GM23248 (cell line): ENCODE measurements around the gene LRBA. TPM values are rescaled to one million over a fixed set of nuclear protein-coding genes. Genes with fewer than 3 reads are reported as not detected.
A peak's percentile ranks its signal among the peaks of the same experiment; 100 is the strongest.

Experiments used
- DNase-seq: peaks from one replicate; pipeline ENCODE4 v3.0.0-alpha.2; 2015
- H2AFZ ChIP-seq: fragments of 200-600 bp; sonication (generic); 2 replicates; pipeline ENCODE4 v1.6.1; 2016; ENCODE audit warnings: antibody characterized with exemption
- H3F3A ChIP-seq: fragments of 200-600 bp; sonication (generic); 2 replicates; pipeline ENCODE4 v1.6.1; 2016; ENCODE audit warnings: mild to moderate bottlenecking, antibody characterized with exemption, mixed run types; ENCODE audit not compliant: insufficient read depth
- H3K27ac ChIP-seq: fragments of 200-600 bp; sonication (generic); 2 replicates; pipeline ENCODE4 v1.5.1; 2016; ENCODE audit warnings: mild to moderate bottlenecking
- H3K27me3 ChIP-seq: fragments of 200-600 bp; sonication (generic); replicated peaks from 2 replicates; pipeline ENCODE4 v1.6.1; 2016; ENCODE audit warnings: mild to moderate bottlenecking; ENCODE audit not compliant: insufficient read depth
- H3K36me3 ChIP-seq: fragments of 200-600 bp; sonication (generic); 2 replicates; pipeline ENCODE4 v1.6.1; 2016; ENCODE audit warnings: low read depth, mild to moderate bottlenecking
- H3K4me1 ChIP-seq: fragments of 200-600 bp; sonication (generic); 2 replicates; pipeline ENCODE4 v1.6.1; 2016; ENCODE audit warnings: mild to moderate bottlenecking; ENCODE audit not compliant: insufficient read depth
- H3K4me2 ChIP-seq: fragments of 200-600 bp; sonication (generic); one replicate; pipeline ENCODE4 v1.6.1; 2016; ENCODE audit warnings: mild to moderate bottlenecking; ENCODE audit not compliant: unreplicated experiment
- H3K4me3 ChIP-seq: fragments of 200-600 bp; sonication (generic); 2 replicates; pipeline ENCODE4 v1.5.1; 2016; ENCODE audit warnings: mild to moderate bottlenecking
- H3K79me2 ChIP-seq: fragments of 200-600 bp; sonication (generic); 2 replicates; pipeline ENCODE4 v1.6.1; 2016; ENCODE audit warnings: mild to moderate bottlenecking; ENCODE audit not compliant: insufficient read depth
- H3K9ac ChIP-seq: fragments of 200-600 bp; sonication (generic); 2 replicates; pipeline ENCODE4 v1.6.1; 2016; ENCODE audit warnings: mild to moderate bottlenecking
- H3K9me2 ChIP-seq: fragments of 200-600 bp; sonication (generic); 2 replicates; pipeline ENCODE4 v1.6.1; 2016; ENCODE audit warnings: mixed run types, mild to moderate bottlenecking, moderate library complexity; ENCODE audit not compliant: insufficient read depth
- H3K9me3 ChIP-seq: fragments of 200-600 bp; sonication (generic); one replicate; pipeline ENCODE4 v1.6.1; 2017; ENCODE audit warnings: low read depth
- H4K20me1 ChIP-seq: fragments of 200-600 bp; sonication (generic); 2 replicates; pipeline ENCODE4 v1.6.0; 2016; ENCODE audit not compliant: insufficient read depth
- EZH2 ChIP-seq: fragments of 200-600 bp; sonication (generic); IDR thresholded peaks from 2 replicates; pipeline ENCODE4 v1.6.1; 2018; ENCODE audit warnings: antibody characterized with exemption, mild to moderate bottlenecking; ENCODE audit not compliant: insufficient read depth, poor library complexity, severe bottlenecking
- EZH2phosphoT487 ChIP-seq: fragments of 200-600 bp; sonication (generic); IDR thresholded peaks from 2 replicates; pipeline ENCODE4 v1.6.1; 2018; ENCODE audit warnings: antibody characterized with exemption, moderate library complexity, mild to moderate bottlenecking, low read depth; ENCODE audit not compliant: insufficient read depth
- WGBS, 2 experiments: methylation state at CpG; one replicate each; pipeline ENCODE4 v1.1.6; 2015 to 2017; ENCODE audit warnings: low lambda C conversion rate in 2 of 2, low coverage in 1 of 2; ENCODE audit errors: missing lambda C conversion rate in 2 of 2; 5-methylcytosine and 5-hydroxymethylcytosine counted together
- in situ Hi-C: fragments of 300-500 bp; cut with MboI; formaldehyde crosslinking; loops from 2 replicates; pipeline ENCODE4 v1.15.0; 2020
- polyA plus RNA-seq: library from polyadenylated mRNA; unstranded; fragments of >200 nt; fragmentation: Nextera tagmentation; extraction: Ambion mirVana; gene quantifications from 2 replicates; pipeline ENCODE4 v1.2.1, GENCODE V29; 2016
- total RNA-seq: library from RNA; depleted of rRNA; stranded (reverse); fragments of >200 nt; shearing (Covaris generic); gene quantifications from 2 replicates; pipeline ENCODE4 v1.2.3, GENCODE V29; 2014

LRBA gene
- total and polyA plus RNA-seq, 2 experiments from 2014 or later = 6.6 to 17.8 TPM

DNA sequence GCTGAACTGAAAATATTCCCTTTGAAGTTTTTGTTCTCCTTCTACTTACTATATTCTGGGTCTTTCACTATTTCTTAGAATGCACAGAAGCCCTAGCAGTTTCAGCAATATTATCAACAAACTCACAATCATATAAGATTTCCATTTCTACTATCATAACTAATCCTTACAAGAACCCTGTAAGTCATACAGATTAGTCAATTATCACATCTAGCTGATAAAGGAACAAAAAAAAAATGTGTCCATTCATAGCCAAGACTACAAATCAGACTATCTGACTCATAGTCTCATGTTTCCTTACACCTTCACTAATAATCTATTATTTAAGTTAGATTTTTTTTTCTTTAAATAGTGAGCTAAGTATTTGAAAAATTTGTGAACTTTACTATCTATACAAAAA is 72.5 kb downstream of the LRBA start:
- Histone ChIP-seq H3K9me3 (no peaks in the 10 kb centered on the region), H3K4me1 (no peaks in the 10 kb centered on the region), H3F3A (no peaks in the 10 kb centered on the region), H2AFZ (no peak overlapping the region), H4K20me1 (no peaks in the 10 kb centered on the region), H3K79me2 (no peaks in the 10 kb centered on the region), H3K4me3 (no peak overlapping the region), H3K36me3 (no peaks in the 10 kb centered on the region), H3K9ac (no peak overlapping the region), H3K4me2 (no peak overlapping the region), H3K27ac (no peak overlapping the region), H3K9me2 (no peaks in the 10 kb centered on the region), H3K27me3 (no peaks in the 10 kb centered on the region)
- DNase-seq = no peak
- TF ChIP-seq EZH2phosphoT487 (no peak), EZH2 (no peak)
- in situ Hi-C loops = no loop called here

DNA sequence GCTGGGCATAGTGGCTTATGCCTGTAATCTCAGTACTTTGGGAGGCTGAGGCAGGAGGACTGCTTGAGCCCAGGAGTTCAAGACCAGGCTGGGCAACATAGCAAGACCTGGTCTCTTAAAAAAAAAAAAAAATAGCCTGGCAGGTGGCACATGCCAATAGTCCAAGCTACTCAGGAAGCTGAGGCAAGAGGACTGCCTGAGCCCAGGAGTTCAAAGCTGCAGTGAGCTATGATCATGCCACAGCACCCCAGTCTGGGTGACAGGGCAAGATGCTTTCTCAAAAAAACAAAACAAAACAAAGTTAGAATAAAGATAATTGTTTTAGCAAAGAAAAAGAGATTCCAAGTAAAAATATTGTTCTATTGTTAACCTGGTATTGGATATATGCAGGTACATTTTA is 75.0 kb downstream of the LRBA start:
- TF ChIP-seq EZH2phosphoT487 (no peak), EZH2 (no peak)
- Histone ChIP-seq H3K27ac (no peak overlapping the region), H2AFZ (no peak overlapping the region), H4K20me1 (no peaks in the 10 kb centered on the region), H3F3A (no peaks in the 10 kb centered on the region), H3K9me2 (no peaks in the 10 kb centered on the region), H3K4me1 (no peaks in the 10 kb centered on the region), H3K36me3 (no peaks in the 10 kb centered on the region), H3K9ac (no peak overlapping the region), H3K79me2 (no peaks in the 10 kb centered on the region), H3K4me2 (no peak overlapping the region), H3K4me3 (no peak overlapping the region), H3K9me3 (no peaks in the 10 kb centered on the region), H3K27me3 (no peaks in the 10 kb centered on the region)
- in situ Hi-C loops = no loop called here
- DNase-seq = no peak

DNA sequence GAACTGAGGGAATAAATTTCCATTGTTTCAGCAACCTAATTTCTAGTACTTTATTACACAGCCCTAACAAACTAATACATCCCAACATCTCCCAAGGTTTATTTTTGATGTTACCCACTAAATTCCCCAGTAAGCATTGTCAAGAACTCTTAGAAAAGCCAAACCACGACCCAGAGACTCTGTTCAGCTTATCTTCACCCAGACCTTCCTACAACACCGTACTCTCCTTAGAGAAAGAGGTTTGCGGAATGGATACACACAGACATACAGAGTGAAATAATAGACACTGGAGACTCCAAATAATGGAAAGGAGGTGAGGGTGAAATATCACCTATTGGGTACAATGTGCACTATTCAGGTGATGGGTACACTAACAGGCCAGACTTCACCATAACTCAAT is 75.6 kb downstream of the LRBA start:
- Histone ChIP-seq H3K4me1 (no peaks in the 10 kb centered on the region), H3K79me2 (no peaks in the 10 kb centered on the region), H3K27me3 (no peaks in the 10 kb centered on the region), H3K4me3 (no peak overlapping the region), H3K9me2 (no peaks in the 10 kb centered on the region), H3K9me3 (no peaks in the 10 kb centered on the region), H3F3A (no peaks in the 10 kb centered on the region), H4K20me1 (no peaks in the 10 kb centered on the region), H3K9ac (no peak overlapping the region), H2AFZ (no peak overlapping the region), H3K27ac (no peak overlapping the region), H3K4me2 (no peak overlapping the region), H3K36me3 (no peaks in the 10 kb centered on the region)
- in situ Hi-C loops = no loop called here
- WGBS, 2 experiments = 95 to 97% methylated on average over 3 of the region's 3 CpGs
- TF ChIP-seq EZH2 = no peak
- no peak for TF ChIP-seq EZH2phosphoT487
- no peak for DNase-seq

- Histone ChIP-seq H4K20me1 (no peaks in the 10 kb centered on the region), H3K9me3 (no peaks in the 10 kb centered on the region), H3K36me3 (no peaks in the 10 kb centered on the region), H3K27ac (no peak overlapping the region), H3K4me2 (no peak overlapping the region), H3K9me2 (no peaks in the 10 kb centered on the region), H3K4me3 (no peak overlapping the region), H3F3A (no peaks in the 10 kb centered on the region), H3K9ac (no peak overlapping the region), H3K4me1 (no peaks in the 10 kb centered on the region), H3K79me2 (no peaks in the 10 kb centered on the region), H2AFZ (no peak overlapping the region), H3K27me3 (no peaks in the 10 kb centered on the region)
- TF ChIP-seq EZH2phosphoT487 (no peak), EZH2 (no peak)
- 21% methylated on average over 1 of the region's 1 CpG for WGBS, 2 experiments
- in situ Hi-C loops = no loop called here
- peak; percentile 8 for DNase-seq
These were observed 76.1 kb downstream of the LRBA start for GRCh38 chr4:150938873-150939499.

GRCh38 chr4:150938417-150938816 is 76.7 kb downstream of the LRBA start:
- no peak overlapping the region for H3K4me3 ChIP-seq
- no peaks in the 10 kb centered on the region for H3K9me2 ChIP-seq
- no peak overlapping the region for H3K4me2 ChIP-seq
- H3F3A ChIP-seq = no peaks in the 10 kb centered on the region
- in situ Hi-C loops = no loop called here
- no peaks in the 10 kb centered on the region for H3K9me3 ChIP-seq
- H2AFZ ChIP-seq = no peak overlapping the region
- no peak overlapping the region for H3K9ac ChIP-seq
- H3K27me3 ChIP-seq = no peaks in the 10 kb centered on the region
- no peak overlapping the region for H3K27ac ChIP-seq
- no peaks in the 10 kb centered on the region for H3K4me1 ChIP-seq
- H3K36me3 ChIP-seq = no peaks in the 10 kb centered on the region
- no peaks in the 10 kb centered on the region for H3K79me2 ChIP-seq
- no peaks in the 10 kb centered on the region for H4K20me1 ChIP-seq
- no peak for DNase-seq
- TF ChIP-seq EZH2phosphoT487 = no peak
- TF ChIP-seq EZH2 = no peak
- 92 to 94% methylated on average over 4 of the region's 4 CpGs for WGBS, 2 experiments
